Neural cell (in vitro differentiated cells): Measurements from ENCODE around the gene GRID1.

Experiments used
- RAD21 ChIP-seq: fragments of 450-650 bp; conservative IDR thresholded peaks from 2 replicates; pipeline ENCODE4 v1.6.1; 2014; ENCODE audit warnings: antibody characterized with exemption, mild to moderate bottlenecking, moderate library complexity
- TF ChIP-seq, protein P1 (sequence below): fragments of 450-650 bp; IDR thresholded peaks from 2 replicates; pipeline ENCODE4 v1.5.1; 2014; ENCODE audit warnings: antibody characterized with exemption, mild to moderate bottlenecking, moderate library complexity; ENCODE audit not compliant: poor library complexity, severe bottlenecking
- TF ChIP-seq, protein P2 (sequence below): IDR thresholded peaks from 2 replicates; pipeline ENCODE4 v1.6.1; 2012; ENCODE audit warnings: borderline replicate concordance

DNA sequence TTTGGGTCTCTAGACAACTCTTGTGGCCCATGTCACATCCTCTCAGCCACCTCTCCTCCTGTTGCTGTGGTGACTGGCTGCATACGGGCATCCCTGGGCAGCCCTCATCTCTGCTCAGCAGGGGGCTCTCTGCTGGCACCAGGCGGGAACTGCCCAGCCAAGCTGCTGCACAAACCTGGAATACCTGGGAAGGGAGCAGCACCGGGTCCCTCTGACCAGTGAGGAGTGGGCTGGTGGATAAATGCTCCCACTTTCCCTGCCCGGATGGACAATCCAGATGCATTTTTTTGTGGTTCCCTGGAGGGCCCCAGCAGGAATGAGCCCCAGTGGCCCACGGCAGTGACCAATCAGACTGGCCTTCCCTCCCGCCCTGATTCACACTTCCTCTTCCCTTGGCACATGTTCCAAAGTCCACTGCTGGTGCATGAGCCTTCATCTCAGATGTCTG lies 21.9 kb downstream of the GRID1 start:
- no peak for TF ChIP-seq RAD21
- TF ChIP-seq, protein P1, sequence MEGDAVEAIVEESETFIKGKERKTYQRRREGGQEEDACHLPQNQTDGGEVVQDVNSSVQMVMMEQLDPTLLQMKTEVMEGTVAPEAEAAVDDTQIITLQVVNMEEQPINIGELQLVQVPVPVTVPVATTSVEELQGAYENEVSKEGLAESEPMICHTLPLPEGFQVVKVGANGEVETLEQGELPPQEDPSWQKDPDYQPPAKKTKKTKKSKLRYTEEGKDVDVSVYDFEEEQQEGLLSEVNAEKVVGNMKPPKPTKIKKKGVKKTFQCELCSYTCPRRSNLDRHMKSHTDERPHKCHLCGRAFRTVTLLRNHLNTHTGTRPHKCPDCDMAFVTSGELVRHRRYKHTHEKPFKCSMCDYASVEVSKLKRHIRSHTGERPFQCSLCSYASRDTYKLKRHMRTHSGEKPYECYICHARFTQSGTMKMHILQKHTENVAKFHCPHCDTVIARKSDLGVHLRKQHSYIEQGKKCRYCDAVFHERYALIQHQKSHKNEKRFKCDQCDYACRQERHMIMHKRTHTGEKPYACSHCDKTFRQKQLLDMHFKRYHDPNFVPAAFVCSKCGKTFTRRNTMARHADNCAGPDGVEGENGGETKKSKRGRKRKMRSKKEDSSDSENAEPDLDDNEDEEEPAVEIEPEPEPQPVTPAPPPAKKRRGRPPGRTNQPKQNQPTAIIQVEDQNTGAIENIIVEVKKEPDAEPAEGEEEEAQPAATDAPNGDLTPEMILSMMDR: no peak
- TF ChIP-seq, protein P2, sequence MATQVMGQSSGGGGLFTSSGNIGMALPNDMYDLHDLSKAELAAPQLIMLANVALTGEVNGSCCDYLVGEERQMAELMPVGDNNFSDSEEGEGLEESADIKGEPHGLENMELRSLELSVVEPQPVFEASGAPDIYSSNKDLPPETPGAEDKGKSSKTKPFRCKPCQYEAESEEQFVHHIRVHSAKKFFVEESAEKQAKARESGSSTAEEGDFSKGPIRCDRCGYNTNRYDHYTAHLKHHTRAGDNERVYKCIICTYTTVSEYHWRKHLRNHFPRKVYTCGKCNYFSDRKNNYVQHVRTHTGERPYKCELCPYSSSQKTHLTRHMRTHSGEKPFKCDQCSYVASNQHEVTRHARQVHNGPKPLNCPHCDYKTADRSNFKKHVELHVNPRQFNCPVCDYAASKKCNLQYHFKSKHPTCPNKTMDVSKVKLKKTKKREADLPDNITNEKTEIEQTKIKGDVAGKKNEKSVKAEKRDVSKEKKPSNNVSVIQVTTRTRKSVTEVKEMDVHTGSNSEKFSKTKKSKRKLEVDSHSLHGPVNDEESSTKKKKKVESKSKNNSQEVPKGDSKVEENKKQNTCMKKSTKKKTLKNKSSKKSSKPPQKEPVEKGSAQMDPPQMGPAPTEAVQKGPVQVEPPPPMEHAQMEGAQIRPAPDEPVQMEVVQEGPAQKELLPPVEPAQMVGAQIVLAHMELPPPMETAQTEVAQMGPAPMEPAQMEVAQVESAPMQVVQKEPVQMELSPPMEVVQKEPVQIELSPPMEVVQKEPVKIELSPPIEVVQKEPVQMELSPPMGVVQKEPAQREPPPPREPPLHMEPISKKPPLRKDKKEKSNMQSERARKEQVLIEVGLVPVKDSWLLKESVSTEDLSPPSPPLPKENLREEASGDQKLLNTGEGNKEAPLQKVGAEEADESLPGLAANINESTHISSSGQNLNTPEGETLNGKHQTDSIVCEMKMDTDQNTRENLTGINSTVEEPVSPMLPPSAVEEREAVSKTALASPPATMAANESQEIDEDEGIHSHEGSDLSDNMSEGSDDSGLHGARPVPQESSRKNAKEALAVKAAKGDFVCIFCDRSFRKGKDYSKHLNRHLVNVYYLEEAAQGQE: no peak
